ENCODE data around the gene INHBB.

Gene INHBB

DNA sequence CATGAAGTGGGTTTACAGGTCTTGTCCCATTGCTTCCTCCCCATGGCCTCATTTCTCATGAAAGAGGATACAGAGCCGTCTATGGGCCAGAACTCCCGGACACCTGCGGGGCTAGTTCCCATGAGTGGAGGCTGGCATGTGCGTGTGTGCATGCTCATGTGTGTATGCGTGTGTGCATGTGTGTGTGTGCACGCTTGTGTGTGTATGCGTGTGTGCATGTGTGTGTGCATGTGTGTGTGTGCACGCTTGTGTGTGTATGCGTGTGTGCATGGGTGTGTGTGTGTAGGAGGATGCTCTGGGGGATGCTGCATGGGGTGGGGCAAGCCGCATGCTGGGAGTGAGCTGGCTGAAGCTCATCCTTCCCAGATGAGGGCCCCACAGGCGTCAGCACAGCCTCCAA lies 20.8 kb downstream of the INHBB start:
- Mint-ChIP-seq H3K4me3 (no peak overlapping the region), H3K36me3 (no peaks in the 10 kb centered on the region), H3K27me3 (peaks cover 18% of the 10 kb centered on the region), H3K4me1 (no peaks in the 10 kb centered on the region), H3K9me3 (no peaks in the 10 kb centered on the region), H3K27ac (no peak overlapping the region)
- no peak for DNase-seq
- CTCF ChIA-PET: no interaction called here

DNA sequence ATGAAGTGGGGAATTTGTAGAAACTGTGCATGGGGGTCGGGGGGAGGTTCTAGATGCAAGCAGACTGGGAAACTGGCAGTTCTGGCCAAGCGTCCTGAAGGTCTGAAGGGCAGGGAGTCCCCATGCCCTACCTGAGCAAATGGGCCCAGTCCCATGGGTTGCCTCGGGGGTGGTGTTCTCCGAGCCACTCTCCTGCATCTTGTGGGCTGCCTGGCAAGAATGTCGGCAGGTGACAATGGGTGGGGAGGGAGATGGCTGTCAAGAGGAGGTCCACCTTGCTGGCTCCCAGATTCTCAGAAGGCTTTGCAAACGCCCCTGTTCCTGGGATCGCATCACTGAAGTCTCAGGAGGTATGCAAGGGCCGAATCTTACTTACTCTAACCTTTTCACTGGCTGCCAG lies 21.3 kb downstream of the INHBB start:
- H3K4me3 Mint-ChIP-seq: no peak overlapping the region
- no peak overlapping the region for H3K27ac Mint-ChIP-seq
- no peaks in the 10 kb centered on the region for H3K36me3 Mint-ChIP-seq

DNA sequence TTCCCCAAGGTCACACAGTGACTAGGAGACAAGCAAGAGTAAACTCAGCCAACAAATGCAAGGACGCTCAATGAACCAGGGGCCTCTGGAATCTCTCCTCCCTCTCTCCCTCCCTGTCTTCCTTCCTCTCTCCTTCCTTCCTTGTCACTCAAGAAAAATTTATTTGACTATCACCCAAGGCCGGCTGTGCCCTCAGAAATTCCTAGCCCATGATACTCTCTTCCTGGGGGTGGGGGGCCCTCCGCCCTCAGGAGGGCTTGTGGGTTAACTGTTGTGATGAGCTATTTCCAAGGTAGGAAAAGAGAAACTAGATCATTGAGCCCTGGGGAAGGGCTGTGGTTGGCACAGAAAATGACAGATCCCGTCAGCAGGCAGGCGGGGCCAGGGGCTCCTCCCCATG lies 21.7 kb downstream of the INHBB start:
- Mint-ChIP-seq H3K9me3 (no peaks in the 10 kb centered on the region), H3K36me3 (no peaks in the 10 kb centered on the region), H3K4me1 (no peaks in the 10 kb centered on the region), H3K27me3 (peaks cover 24% of the 10 kb centered on the region), H3K27ac (no peak overlapping the region), H3K4me3 (no peak overlapping the region)
- no peak for DNase-seq
- CTCF ChIA-PET: no interaction called here

More for the DNA sequence above, 21.3 kb downstream of the INHBB start:
- DNase-seq: no peak
- H3K9me3 Mint-ChIP-seq: no peaks in the 10 kb centered on the region
- CTCF ChIA-PET: no interaction called here
- peaks cover 24% of the 10 kb centered on the region for H3K27me3 Mint-ChIP-seq
- H3K4me1 Mint-ChIP-seq: no peaks in the 10 kb centered on the region

DNA sequence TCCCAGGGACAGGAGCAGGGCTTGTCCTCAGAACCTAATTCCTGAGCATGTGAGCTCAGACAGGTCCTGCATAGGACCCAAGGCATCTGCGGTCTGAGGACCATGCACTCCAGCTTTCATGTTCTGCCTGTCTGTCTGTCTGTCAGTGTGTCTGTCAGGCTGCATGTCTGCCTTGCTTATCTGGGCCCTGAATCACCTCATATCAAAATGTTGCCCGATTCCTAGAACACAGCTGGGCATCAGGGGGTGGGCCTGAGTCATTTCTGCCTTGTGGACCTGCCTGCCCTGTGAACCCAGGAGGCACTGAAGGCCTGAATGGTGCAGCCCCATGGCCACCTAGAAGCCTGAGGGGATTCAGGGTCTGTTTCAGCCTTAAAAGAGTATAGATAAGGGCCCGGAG lies 22.1 kb downstream of the INHBB start:
- H3K4me1 Mint-ChIP-seq: no peaks in the 10 kb centered on the region
- CTCF ChIA-PET: no interaction called here
- DNase-seq: no peak
- no peak overlapping the region for H3K27ac Mint-ChIP-seq
- H3K9me3 Mint-ChIP-seq: no peaks in the 10 kb centered on the region
- H3K36me3 Mint-ChIP-seq: no peaks in the 10 kb centered on the region
- H3K4me3 Mint-ChIP-seq: no peak overlapping the region
- peaks cover 22% of the 10 kb centered on the region for H3K27me3 Mint-ChIP-seq

DNA sequence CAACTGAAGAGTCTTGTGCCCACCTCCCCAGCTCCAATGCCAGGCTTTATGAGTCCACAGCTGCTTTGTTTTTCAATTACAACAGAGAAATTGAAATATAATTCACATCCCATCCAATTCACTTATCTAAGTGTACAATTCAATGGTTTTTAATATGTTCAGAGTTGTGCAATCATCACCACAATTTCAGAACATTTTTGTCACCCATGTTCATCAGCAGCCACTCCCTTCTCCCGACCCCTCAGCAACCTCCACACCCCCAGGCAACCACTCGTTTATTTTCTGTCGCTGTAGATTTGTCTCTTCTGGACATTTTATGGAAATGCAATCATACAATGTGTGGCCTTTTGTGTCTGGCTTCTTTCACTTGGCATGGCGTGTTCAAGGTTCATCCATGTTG lies 23.3 kb downstream of the INHBB start:
- no peak for DNase-seq
- Mint-ChIP-seq H3K4me3 (no peak overlapping the region), H3K27me3 (peaks cover 14% of the 10 kb centered on the region), H3K9me3 (no peaks in the 10 kb centered on the region), H3K36me3 (no peaks in the 10 kb centered on the region), H3K4me1 (no peaks in the 10 kb centered on the region), H3K27ac (no peak overlapping the region)
- CTCF ChIA-PET: no interaction called here

DNA sequence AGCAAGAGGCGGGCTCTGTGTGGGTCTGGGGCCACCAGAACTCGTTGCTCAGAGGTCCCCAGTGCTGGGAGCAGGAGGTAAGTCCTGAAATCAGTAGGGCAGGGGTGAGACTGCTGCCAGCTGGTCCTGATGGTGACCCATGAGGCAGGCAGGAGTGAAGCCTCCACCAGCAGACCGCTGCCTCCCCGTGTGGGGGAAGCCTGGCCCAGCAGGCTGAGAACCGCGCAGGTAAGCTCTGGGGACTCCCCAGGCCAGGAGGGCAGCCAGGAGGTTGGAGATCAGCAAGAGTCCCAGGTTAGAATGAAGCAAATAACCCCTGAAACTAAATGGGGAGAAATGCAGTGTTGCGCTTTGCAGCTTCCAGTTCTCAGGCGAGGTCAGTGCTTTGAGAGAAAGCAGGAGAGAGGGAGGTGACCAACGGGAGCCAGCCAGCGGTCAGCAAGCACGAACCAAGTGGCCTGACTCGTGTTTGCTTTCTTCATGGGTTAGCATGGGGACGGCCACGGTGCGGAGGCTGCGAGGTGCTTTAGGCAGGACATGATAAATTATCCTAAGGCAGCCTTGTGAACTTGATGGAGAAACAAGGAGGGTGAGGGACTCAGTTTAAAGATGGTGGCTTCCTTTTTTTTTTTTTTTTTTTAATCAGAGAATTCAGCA lies 26.2 kb downstream of the INHBB start:
- no peak overlapping the region for H3K4me3 Mint-ChIP-seq
- H3K9me3 Mint-ChIP-seq: no peaks in the 10 kb centered on the region
- peaks cover 9% of the 10 kb centered on the region for H3K27me3 Mint-ChIP-seq
- DNase-seq: no peak
- CTCF ChIA-PET: no interaction called here
- no peak overlapping the region for H3K27ac Mint-ChIP-seq
- no peaks in the 10 kb centered on the region for H3K36me3 Mint-ChIP-seq
- no peaks in the 10 kb centered on the region for H3K4me1 Mint-ChIP-seq

DNA sequence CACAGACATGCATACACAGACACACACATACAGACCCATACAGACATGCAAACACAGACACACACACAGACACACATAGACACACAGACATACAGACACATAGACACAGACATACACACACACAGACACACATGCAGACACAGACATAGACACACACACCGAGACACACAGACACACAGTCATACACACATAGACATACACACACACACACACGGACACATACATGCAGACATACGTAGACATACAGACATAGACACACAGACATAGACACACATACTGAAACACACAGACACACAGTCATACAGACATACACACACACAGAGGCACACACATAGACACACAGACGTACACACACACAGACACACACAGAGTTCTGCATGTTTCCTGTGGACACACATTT lies 26.9 kb downstream of the INHBB start:
- no peak overlapping the region for H3K4me3 Mint-ChIP-seq
- H3K4me1 Mint-ChIP-seq: no peaks in the 10 kb centered on the region
- no peak for DNase-seq
- CTCF ChIA-PET: no interaction called here
- no peaks in the 10 kb centered on the region for H3K36me3 Mint-ChIP-seq
- H3K27me3 Mint-ChIP-seq: peaks cover 9% of the 10 kb centered on the region
- no peaks in the 10 kb centered on the region for H3K9me3 Mint-ChIP-seq
- H3K27ac Mint-ChIP-seq: no peak overlapping the region

DNA sequence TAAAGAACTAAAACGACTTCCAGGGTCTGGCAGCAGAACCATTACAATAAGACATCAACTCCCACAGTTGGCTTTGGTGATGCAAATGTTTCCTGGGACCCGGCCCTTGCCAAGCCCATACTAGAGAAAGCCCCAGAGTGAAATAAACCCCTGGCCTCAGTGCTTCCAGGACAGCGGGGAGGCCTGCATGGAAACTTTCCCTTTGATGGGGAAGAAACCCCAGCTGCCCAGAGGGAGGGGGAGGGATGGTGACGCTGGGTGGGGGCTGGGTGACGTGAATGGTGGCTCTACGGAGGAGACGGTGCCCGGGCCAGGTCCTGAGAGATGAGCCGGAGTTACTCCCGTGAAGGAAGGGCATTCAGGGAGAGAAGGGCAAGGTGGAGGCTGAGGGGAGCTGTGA lies 27.5 kb downstream of the INHBB start:
- H3K27ac Mint-ChIP-seq: no peak overlapping the region
- H3K9me3 Mint-ChIP-seq: no peaks in the 10 kb centered on the region
- no peaks in the 10 kb centered on the region for H3K4me1 Mint-ChIP-seq
- CTCF ChIA-PET: interaction anchor here (1.4 kb wide), 1 partner anchor 198 kb away, joined by 3 read pairs; no protein-coding TSS in a partner anchor
- H3K36me3 Mint-ChIP-seq: no peaks in the 10 kb centered on the region
- DNase-seq: no peak
- H3K4me3 Mint-ChIP-seq: no peak overlapping the region
- H3K27me3 Mint-ChIP-seq: peaks cover 12% of the 10 kb centered on the region

DNA sequence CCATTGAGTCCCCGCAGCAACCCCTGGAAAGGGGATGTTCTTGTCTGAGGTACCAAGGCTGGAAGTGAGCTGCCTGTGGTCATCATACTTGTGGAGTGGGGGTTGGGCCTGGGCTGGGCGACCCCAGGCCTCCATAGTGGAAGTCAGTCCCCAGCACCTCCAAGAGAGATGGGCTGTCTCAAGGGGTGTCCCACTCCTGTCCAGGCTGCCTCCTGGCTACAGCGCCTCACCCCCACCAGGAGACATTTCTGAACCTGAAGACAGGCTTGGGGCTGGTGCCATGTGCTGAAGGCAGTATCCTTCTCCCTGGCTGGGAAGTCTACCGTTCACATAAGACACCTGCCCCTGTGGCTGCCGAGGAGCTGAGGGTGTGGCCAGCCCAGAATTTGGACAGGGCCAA lies 28.9 kb downstream of the INHBB start:
- H3K9me3 Mint-ChIP-seq: no peaks in the 10 kb centered on the region
- H3K27ac Mint-ChIP-seq: no peak overlapping the region
- DNase-seq: no peak
- no peak overlapping the region for H3K4me3 Mint-ChIP-seq
- no peaks in the 10 kb centered on the region for H3K36me3 Mint-ChIP-seq
- no peaks in the 10 kb centered on the region for H3K4me1 Mint-ChIP-seq
- CTCF ChIA-PET: interaction anchor here (1.4 kb wide), 1 partner anchor 200 kb away, joined by 3 read pairs; no protein-coding TSS in a partner anchor
- H3K27me3 Mint-ChIP-seq: peaks cover 16% of the 10 kb centered on the region

DNA sequence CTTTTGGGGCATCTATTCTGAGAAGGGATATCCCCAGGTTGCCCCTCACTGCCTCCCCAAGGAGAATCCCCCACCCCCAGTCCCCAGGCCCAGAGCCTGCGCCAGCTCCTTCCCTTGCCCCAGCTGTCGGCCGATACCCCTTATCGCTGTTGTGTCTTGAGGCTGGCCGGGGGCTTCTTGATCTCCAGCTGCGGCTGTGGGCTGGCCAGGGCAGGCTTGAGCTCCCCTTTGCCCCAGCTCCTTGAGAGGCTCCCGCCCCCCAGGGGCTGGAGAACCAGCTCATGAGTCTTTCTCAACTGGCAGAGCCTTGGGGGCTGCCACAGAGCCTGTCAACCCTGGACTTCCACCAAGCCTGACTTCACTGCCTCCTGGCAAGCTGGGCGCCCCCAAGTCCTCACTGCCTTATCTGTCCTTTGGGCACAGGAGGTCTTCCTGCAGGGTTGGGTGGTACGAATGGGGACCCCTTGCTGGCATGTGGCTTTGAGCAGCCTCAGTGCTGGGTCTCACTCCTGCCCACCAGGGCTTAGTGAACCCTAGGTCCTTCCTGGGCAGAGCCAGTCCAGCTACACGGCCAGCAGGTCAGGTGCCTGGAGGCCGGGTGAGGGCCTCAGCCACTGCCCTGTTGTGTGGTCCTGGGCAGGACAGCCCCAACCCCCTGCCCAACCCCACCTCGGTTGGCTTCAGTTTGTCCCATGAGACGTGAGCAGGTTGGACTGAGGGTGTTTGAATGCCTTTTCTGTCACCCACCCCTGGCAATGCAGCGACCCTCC lies 29.5 kb downstream of the INHBB start:
- Mint-ChIP-seq H3K4me1 (no peaks in the 10 kb centered on the region), H3K4me3 (no peak overlapping the region), H3K36me3 (no peaks in the 10 kb centered on the region), H3K27ac (no peak overlapping the region), H3K9me3 (no peaks in the 10 kb centered on the region), H3K27me3 (peaks cover 19% of the 10 kb centered on the region)
- CTCF ChIA-PET: no interaction called here
- no peak for DNase-seq

DNA sequence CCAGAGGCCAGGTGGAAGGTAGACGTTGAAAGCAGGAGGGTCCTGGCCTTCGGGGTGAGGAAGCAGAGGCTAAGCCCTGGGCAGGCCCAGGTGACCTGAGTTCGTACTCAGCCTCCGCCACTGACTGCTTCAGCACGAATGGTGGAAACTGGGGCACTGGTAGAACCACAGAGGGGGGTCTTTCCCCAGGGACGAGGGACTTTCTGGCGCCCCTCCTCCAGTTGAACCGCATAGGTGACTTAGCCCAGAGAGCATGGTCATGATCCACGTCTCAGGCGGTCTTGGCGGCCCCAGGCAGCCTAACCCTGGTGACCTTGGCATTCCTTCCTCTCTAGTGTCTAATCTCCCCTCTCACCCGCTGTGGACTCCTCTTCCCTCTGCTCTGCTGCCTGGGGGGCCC lies 30.2 kb downstream of the INHBB start:
- CTCF ChIA-PET: no interaction called here

DNA sequence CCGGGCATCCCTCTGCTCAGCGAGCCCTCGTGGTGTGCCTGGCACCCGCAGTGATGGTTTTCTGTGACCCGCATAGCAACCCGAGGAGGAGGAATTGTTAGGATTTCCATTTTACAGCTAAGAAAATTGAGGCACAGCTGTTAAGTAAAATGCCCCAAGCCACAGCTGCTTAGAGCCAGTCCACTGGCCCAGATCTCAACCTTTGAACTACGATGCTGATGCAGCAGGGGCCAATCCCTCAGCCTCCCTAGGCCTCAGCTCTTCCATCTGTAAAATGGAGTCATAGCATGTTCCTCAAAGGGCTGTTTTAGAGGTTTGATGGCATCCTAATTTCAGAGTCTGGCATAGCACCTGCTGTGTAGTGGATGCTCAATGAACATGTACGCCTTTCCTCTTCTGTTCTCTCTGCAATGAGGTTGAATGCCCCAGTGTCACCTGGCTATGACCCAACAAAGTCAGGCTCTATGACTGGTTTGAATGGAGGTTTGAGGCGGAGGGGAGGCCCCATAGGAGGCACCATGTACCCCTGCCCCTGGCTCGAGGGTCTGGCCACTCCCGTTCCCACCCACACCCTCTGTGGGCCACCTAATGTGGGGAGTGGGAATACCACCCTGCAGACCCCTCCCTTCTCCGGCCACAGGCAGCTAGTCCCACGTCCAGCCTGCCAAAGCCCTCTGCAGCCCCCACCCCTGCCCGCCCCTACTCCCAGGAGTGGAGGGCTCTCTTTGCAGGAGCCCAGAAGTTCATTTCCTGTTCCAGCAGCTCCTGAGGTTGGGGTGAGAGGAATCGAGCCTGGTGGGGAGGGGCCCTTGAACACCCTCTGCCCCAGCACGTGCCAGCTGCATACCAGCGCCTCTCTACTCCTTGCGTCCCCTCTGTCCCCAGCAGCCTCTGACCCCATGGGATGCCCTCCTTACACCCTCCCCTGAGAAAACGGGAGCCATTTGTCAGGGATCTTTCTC lies 31.0 kb downstream of the INHBB start:
- no peak for DNase-seq
- Mint-ChIP-seq H3K27me3 (peaks cover 13% of the 10 kb centered on the region), H3K4me1 (no peaks in the 10 kb centered on the region), H3K27ac (no peak overlapping the region), H3K9me3 (no peaks in the 10 kb centered on the region), H3K36me3 (no peaks in the 10 kb centered on the region), H3K4me3 (no peak overlapping the region)
- CTCF ChIA-PET: no interaction called here

More for the DNA sequence above, 30.2 kb downstream of the INHBB start:
- no peaks in the 10 kb centered on the region for H3K36me3 Mint-ChIP-seq
- no peak overlapping the region for H3K27ac Mint-ChIP-seq
- DNase-seq: no peak
- H3K4me1 Mint-ChIP-seq: no peaks in the 10 kb centered on the region
- H3K4me3 Mint-ChIP-seq: no peak overlapping the region
- no peaks in the 10 kb centered on the region for H3K9me3 Mint-ChIP-seq
- H3K27me3 Mint-ChIP-seq: peaks cover 19% of the 10 kb centered on the region

DNA sequence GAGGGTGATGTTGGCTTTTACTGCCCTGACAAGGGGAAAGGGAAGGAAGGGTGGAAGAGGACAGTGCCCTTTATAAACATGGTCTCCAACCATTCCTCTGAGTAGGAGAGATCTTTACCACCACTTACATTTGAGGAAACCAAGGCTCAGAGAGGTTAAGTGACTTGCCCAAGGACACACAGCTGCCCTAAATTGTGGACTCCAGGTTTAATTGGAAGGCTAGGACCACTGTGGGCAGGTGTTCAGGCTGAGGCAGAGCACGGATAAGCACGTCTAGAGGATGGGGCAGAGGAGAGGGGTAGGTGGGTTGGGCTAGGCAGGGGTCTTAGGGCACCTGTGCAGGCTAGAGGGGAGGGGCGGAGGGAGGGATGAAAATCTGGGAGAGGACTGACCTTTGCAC lies 32.7 kb downstream of the INHBB start:
- CTCF ChIA-PET: no interaction called here
- Mint-ChIP-seq H3K27ac (no peak overlapping the region), H3K36me3 (no peaks in the 10 kb centered on the region), H3K4me1 (no peaks in the 10 kb centered on the region), H3K9me3 (no peaks in the 10 kb centered on the region), H3K4me3 (no peak overlapping the region), H3K27me3 (peaks cover 10% of the 10 kb centered on the region)
- no peak for DNase-seq

Measured in activated naive CD4-positive, alpha-beta T cell treated with anti-CD3 and anti-CD28 coated beads, Interleukin-2, amount 10 ng/mL, durations not matched to agents 7 days and 5 days (primary cell).